OCI-LY3 (cell line): ENCODE results near the gene MTOR.

Experiments
- EZH2phosphoT487 ChIP-seq: fragments of 200-600 bp; shearing (Covaris generic); IDR thresholded peaks from 2 replicates; pipeline ENCODE4 v1.6.1; 2018; ENCODE audit warnings: antibody characterized with exemption, mixed run types, low read depth
- TF ChIP-seq, protein P1 (sequence below): fragments of 200-600, 300-600 bp; sonication (generic); IDR thresholded peaks from 2 replicates; pipeline ENCODE4 v1.5.1; 2014; ENCODE audit warnings: antibody characterized with exemption, low read length, low read depth

DNA sequence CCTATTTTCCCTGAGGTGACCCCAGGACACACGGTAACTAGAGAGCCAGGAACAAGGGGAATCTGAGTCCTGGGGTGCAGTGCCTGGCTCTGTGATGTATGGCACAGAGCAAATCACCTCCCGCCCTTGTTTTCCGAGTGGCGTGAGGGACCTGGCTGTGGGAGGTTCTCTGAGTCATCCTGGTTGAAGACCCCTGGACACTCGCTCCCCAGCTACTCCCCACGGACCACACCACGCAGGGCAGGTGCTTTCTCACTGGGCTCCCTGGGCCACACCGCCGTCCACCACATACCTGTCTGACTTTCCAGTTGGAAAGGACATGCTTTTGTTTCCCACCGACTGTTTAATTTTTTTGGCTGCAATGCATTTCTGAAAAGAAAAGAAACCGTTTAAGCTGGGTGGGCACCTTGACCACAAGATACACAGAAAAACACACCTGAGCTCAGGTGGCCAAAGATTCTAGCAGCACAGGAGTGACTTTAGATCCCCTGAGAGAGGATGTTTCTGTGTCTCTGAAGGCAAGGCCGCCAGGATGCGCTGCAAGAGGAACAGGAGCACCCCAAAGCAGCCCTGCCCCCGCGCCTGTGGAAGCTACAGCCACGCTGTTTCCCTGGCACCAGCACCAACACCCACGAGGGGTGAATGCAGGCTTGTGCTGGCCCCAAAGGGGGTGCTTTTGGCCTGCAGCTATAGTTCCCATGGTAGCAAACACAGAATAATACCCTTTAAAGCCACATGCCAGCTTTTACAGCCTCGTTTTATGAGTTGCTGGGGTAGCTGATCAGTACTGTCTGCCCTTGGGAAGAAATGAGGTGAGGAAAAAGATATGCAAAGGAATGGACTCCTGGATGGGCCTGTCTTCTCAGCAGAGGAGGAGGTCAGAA is 194.4 kb downstream of the MTOR start:
- TF ChIP-seq, protein P1, sequence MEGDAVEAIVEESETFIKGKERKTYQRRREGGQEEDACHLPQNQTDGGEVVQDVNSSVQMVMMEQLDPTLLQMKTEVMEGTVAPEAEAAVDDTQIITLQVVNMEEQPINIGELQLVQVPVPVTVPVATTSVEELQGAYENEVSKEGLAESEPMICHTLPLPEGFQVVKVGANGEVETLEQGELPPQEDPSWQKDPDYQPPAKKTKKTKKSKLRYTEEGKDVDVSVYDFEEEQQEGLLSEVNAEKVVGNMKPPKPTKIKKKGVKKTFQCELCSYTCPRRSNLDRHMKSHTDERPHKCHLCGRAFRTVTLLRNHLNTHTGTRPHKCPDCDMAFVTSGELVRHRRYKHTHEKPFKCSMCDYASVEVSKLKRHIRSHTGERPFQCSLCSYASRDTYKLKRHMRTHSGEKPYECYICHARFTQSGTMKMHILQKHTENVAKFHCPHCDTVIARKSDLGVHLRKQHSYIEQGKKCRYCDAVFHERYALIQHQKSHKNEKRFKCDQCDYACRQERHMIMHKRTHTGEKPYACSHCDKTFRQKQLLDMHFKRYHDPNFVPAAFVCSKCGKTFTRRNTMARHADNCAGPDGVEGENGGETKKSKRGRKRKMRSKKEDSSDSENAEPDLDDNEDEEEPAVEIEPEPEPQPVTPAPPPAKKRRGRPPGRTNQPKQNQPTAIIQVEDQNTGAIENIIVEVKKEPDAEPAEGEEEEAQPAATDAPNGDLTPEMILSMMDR, result no peak
- no peak for TF ChIP-seq EZH2phosphoT487
